ENCODE results near the gene PLXDC2.
A peak's percentile ranks its signal among the peaks of the same experiment; 100 is the strongest.
"Not testable (repeated sequence)": the region's sequence is repeated elsewhere in the genome, so short reads cannot be mapped to it uniquely, and the experiment has no call there.

PLXDC2 gene

DNA sequence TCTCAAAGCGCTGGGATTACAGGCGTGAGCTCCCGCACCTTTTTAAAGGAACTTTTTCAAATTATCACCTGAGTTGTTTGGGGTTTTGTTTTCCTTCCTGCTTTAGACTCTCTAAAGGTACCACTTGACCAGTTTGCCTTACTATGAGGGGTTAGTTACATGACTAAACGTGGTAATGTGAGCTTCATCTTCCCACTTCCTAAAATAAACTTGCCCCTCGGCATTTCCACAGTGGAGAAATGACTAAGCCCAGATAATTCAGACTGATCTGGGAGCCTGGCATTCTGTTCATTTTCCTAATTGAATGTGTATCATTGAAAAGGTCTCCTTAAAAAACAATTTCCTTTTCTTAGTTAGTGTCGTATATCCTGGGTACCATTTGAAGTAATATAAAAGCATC lies 163.4 kb downstream of the PLXDC2 start:
- DNase-seq (ENCODE audit: low spot score) = no peak

DNA sequence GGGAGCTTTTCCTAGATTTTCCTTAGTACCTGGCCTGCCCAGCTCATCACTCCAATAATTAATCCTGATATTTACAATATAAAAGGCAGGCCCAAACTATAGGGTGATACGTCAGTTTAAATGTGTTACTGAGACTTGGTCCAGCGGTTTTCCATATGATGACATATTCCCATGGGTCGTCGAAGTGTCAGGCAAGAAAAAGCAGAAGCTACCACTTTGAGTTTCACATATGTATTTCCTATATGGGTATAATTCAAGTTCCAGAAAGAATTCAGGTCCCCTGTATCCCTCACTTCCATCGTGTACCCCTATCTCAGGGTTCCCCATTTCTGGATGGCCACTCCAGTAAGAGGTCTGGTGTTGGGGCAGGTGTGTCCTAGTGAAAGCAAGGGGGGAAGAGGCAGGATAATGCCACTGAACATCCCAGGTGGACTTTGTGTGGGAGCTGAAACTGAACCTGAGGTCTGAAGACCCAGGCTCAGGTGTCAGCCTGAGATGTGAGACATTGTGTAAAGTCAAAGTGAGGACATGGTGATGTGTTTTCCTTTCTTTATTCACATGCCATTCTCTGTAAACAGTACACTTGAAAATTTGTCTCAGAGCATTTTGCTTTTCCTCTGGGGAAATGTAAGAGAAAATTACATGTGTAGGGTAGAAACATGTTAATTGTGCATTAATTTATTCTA lies 167.8 kb downstream of the PLXDC2 start:
- no peak for DNase-seq (ENCODE audit: low spot score)

DNA sequence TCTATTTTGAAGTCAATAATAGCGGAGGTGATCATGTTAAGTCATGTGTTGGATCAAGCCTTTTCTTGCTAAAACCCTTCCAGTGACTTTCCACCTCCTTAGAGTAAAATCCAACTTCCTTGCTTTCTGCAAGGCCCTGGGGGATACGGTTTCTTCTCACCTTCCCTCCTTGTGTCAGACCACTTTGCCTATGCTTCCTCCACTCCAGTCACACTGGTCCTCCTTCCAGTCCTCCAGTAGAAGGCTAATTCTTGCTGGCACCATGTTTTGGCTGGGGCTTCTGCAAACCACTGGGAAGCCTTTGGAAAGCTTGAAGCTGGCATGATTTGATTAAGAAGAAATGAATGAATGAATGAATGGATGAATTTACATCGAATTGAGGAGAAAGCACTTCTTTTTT lies 169.5 kb downstream of the PLXDC2 start:
- no peak for DNase-seq (ENCODE audit: low spot score)

DNA sequence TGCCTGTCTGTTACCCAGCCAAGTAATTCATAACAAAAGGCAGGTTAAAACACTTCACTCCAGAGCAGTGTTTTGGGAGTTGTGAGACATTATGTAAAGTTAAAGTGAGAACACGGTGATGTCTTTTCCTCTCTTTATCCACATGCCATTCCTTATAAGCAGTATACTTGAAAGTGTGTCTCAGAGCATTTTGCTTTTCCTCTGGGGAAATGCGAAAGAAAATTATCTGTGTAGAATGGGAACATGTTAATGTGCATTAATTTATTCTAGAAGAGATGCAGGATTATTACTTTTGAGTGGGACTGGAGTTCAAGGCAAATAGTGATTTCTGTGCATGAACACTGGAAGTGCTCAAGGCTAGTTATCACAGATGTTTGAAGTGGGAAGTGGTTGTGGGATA lies 170.4 kb downstream of the PLXDC2 start:
- no peak for DNase-seq (ENCODE audit: low spot score)

DNA sequence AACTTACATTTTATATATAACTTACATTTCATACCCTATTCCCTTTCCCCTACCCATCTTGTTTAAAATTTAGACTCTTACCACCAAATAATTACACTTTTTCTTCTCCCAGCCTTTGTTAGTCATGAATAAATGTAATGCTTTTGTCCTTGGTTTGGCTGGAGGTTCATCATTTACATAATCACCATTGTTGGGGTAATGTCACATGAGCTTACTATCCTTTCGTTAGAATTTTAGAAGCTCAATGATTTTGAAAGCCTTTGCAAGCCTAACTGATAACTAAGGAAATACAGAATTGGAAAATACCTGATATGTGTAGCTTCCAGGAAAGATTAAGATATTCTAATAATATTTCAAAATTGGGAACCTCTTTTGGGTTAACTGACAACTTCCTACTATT lies 171.7 kb downstream of the PLXDC2 start:
- DNase-seq (ENCODE audit: low spot score) = no peak

DNA sequence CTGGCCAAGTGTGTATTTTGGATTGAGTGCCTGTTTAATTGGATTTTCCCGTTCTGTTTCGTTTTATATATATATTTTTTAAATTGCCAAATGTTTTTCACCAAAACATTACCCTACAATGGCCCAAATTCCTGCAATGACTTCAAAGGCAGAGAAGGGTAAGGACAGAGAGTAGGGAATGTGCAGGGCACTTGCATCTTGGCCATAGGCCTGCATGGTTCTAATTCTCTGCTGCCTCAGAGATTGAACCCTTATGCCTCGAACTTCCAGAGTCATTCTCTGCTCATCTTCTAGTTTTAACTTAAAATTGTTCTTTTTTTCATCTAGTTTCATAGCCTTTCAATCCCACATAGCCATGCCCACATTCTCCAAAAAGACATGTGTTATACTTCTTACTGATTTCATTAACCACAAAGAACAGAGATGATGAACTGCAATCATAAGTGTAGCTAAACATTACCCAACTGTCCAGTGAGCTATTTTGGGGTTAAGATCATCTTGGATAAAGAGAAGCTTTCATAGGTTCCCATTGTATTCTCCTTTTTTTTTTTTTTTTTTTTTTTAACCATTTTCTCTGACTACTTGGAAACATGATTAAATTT lies 177.6 kb downstream of the PLXDC2 start:
- DNase-seq (ENCODE audit: low spot score) = peak; percentile 81

DNA sequence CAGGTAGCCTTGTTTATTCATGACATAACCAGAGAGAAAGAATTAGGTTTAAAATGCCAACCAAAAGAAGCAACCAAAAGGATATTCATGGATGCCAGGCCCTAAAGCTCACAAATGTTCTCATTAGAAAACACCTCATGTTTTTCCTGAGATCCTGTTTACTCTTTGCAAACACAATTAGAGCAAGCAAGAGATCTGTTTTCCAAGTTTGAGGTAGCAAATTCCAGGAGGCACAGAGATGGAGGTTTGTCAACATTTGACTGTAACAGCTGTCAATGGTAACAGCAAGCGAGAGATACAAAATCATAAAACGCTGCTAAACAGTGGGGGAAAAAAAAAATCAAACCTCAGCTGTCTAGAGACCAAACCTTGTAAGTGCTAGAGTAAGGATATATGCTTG lies 182.2 kb downstream of the PLXDC2 start:
- no peak for DNase-seq (ENCODE audit: low spot score)

DNA sequence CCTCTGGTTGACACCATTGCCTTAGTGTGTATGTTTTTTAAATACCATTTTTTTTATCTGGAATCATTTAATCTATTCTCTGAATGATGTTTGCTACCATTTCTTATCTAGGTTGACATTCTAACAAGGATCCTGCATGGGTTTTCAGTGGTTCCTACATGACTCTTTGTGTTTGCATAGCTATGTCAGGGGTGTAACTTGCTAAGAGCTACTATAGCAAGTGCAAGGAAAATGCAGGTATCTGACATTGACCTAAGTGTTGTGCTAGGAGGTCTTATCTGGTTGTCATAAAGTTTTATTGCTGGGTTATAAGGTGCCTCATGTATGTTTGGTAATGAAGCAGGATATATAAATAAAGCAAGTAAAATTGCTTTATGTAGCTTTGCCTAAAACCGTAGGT lies 183.2 kb downstream of the PLXDC2 start:
- no peak for DNase-seq (ENCODE audit: low spot score)

DNA sequence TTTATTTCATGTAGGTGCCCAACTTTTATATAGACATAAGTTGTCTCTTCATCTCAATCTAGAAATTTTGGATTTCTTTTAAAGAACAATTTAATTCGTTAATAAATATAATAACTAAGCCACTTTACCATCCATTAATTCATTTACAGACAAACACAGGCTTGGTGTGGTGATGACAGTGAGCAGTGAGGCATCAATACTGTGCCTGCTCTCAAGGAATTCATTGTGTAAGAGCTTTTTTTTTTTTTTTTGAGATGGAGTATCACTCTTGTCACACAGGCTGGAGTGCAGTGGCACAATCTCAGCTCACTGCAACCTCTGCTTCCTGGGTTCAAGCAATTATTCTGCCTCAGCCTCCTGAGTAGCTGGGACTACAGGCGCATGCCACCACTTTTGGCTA lies 185.8 kb downstream of the PLXDC2 start:
- DNase-seq (ENCODE audit: low spot score) = peak; percentile 54

DNA sequence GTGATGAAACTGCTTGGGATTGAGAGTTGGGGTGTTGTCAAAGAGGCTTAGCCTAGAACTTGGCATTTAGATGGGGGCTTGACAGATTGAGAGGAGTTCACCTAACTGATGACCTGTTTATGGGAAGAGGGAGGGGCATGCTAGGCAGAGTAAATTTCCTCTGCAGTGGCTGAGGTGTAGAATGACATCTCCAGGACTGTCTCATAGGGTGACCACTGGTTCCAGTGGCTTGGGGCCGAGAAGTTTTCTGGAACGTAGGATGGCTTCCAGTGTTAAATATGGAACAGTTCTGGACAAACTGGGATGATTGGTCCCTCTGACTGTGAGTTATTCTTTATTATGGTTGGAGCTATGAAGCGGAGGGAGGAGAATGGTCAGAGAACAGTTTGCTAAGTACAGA lies 186.4 kb downstream of the PLXDC2 start:
- no peak for DNase-seq (ENCODE audit: low spot score)

DNA sequence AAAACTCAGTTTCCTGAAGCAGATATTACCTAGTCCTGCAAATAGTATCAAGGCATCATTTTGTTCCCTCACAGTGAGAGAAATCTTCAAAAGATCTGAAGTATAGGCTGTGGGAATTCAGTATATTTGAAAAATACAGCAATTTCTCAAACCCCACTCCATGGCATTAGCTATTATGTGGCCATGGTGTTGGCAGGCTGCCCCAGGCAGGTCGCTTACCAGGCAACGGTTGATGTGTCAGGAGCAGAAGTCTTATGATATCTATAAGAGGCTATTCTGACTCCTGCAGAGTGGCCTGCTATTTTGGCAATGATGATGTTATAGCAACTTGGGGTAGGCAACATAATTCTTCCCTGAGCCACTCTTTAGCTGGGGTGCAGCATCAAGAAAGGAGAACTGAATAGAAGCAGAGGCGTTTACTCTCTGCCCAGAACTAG lies 187.9 kb downstream of the PLXDC2 start:
- DNase-seq (ENCODE audit: low spot score) = peak; percentile 60

DNA sequence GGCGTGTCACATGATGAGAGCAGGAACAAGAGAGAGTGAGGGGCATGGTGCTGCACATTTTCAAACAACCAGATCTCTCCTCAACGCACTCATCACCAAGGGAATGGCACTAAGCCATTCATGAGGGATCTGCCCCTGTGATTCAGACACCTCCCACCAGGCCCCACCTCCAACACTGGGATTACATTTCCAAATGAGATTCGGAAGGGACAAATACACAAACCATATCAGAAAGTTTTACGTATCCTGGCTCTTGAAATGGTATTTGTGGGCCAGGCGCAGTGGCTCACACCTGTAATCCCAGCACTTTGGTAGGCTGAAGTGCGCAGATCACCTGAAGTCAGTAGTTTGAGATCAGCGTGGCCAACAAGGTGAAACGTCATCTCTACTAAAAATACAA lies 189.4 kb downstream of the PLXDC2 start:
- DNase-seq (ENCODE audit: low spot score) = no peak

DNA sequence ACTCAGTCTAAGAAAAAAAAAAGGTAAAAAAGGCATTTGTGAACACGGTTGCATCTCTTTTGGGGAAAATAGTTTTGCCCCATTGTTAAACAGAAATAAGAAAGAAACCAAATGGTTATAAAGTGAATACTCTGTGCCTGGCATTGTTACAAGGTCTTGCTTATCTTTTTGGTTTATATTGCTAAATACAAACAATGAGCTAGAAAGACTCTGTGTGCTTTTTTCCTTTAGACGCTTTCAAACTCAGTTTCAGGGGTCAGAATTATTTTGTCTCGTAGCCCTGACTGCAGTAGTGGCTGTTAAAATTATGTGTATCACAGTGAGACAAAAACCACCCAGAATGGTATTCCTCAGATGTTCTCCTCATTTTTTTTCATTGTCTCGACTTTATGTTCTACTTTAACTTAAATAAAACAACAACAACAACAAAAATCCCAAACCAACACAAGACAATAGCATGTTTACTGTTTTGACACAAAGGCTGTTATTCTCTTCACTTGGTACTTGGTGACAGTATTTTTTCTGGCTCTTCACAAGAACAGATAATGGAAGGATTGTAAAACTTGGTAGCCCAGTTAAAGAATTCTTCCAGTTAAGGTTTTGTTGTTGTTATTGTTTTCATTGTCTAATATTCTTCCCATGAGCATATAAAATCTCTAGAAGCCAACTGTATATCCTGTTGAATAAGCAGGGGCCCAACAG lies 190.1 kb downstream of the PLXDC2 start:
- no peak for DNase-seq (ENCODE audit: low spot score)

DNA sequence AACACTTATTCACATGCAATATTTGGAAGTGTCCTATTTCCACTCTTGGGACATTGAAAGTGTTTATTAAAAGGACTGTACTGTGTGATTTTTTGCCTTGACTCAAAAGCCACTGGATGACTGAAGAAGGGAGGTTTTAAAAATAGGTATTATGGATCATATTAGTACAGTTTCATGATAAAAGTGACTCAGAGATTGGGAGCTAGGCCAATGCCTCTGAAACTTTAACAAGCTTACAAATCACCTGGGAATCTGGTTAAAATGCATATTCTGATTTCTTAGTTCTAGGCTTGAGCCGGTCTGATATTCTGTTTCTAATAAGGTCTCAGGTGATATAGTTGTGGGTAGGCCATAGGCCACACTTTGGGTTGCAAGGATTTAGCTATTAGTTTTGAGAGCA lies 191.2 kb downstream of the PLXDC2 start:
- no peak for DNase-seq (ENCODE audit: low spot score)

DNA sequence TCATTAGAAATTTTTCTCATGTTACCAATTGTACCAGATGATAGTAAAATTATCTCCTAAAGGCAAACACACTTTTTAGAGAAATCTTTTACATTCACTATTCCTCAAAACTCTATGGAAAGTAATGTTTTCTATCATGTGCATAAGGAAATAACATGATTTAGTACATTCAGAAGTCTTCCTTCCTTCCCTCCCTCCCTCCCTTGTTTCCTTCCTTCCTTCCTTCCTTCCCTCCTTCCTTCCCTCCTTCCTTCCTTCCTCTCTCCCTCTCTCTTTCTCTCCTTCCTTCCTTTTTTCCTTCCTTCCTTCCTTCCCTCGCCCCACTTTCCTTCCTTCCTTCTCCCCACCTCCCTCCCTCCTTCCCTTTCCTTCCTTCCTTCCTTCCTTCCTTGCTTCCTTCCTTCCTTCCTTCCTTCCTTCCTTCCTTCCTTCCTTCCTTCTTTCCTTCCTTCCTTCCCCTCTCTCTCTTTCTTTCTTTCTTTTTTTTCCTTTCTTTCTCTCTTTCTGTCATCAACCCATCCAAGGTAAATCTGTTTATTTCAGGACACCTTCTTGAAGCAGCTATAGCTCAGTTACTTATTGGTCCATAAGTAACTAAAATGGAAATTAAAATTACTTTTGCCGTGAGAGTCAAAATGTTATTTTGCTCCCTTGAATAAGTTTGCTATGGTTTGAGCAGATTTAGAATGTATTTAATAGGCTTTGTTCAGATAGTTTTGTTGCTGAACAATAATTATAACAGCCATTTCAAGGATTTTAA lies 197.9 kb downstream of the PLXDC2 start:
- no peak for DNase-seq (ENCODE audit: low spot score)

DNA sequence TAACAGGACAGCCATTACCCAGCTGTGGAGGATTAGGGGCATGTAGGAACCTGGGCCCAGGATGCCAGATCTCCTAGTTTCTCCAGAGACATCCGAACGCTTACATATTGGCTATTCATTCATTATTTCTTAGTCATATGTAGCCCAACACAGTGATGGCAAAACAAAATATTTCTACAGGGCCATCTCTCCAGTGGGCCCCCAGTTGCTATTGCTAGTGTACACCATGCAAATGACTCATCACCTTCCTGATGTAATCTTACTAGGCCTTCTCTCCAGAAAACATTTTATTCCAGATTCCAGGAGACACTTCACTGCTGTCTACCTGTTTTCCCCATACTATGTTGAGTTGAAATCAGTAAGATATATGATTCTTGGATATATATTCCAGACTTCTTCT lies 201.7 kb downstream of the PLXDC2 start:
- DNase-seq (ENCODE audit: low spot score) = peak; percentile 39

DNA sequence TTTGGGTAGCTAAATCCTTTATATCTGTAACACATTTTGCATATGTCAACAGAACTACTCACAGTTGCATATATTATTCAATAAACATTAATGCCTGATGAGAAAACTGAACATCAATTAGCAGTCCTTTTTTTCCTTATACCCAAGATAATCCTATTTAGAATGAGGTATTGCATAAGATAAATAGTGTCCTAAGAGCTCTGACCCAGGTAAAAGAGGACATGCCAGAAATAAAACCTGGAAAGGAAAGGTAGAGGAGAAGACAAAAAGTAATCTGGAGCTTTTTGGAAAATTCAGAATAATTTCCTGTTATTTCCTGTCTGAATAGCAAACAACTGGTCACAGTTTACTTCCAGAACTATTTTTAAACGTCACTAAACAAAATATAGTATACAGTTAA lies 204.4 kb downstream of the PLXDC2 start:
- DNase-seq (ENCODE audit: low spot score) = no peak

DNA sequence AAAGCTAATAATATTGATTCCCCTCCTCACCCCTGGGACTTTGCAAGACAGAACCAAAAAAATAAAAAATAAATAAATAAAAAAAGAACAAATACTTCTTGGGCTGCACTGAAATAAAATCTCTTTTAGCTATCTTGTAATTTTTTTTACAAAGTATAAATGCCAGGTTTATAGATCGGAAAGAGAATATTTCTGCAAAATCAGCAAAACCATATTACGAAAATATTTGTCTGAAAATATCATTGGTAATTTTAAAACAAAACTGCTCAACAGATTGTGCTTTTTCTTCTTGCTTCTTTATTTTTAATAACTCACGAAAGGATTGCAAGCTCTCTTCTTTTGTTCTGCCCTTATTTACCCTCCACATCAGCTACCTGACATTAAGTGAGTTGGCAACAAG lies 213.3 kb downstream of the PLXDC2 start:
- no peak for DNase-seq (ENCODE audit: low spot score)

DNA sequence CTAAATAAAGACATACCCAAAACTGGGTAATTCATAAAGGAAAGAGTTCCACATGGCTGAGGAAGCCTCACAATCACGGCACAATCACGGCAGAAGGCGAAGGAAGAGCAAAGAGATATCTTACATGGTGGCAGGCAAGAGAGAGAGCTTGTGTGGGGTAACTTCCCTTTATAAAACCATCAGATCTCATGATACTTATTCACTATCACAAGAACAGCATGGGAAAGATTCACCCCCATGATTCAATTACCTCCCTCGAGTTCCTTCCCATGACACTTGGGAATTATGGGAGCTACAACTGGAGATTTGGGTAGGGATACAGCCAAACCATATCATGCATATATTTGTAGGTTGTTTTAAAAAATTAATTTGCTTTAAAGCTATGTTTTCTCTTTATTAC lies 217.2 kb downstream of the PLXDC2 start:
- DNase-seq (ENCODE audit: low spot score) = no peak

DNA sequence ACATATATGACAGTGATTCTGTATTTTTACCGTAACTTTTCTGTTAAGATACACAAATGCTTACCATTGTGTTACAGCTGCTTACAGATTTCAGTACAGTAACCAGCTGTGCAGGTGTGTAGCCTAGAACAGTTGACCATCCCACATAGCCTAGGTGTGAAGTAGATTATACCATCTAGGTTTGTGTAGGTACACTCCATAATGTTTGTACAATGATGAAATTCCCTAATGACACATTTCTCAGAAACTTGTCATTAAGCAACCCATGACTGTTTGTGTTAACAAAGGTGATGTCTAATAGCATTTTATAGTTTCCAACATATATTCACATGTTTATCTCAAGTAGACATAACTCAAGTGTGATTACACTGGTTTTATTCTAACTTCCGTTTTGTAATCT lies 218.5 kb downstream of the PLXDC2 start:
- DNase-seq (ENCODE audit: low spot score) = no peak

DNA sequence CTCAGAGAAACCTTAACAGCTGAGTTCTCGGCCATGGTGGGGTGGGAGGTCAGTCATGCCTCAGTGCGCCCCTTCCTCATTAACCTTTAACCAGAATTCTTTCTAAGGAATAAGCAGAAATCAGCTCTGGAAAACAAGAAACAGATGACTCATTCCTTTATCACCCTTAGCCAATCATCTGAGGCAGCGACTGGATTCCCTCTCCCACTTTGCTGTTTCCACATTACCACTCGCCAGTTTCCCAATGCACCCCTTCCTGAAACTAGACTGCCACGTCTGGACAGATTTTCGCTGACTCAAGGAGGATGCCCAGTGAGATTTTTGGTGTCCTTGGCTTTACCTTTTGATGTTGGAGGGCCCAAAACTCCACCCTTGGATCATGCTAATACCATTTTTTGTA lies 223.8 kb downstream of the PLXDC2 start:
- peak; percentile 85 for DNase-seq (ENCODE audit: low spot score)

DNA sequence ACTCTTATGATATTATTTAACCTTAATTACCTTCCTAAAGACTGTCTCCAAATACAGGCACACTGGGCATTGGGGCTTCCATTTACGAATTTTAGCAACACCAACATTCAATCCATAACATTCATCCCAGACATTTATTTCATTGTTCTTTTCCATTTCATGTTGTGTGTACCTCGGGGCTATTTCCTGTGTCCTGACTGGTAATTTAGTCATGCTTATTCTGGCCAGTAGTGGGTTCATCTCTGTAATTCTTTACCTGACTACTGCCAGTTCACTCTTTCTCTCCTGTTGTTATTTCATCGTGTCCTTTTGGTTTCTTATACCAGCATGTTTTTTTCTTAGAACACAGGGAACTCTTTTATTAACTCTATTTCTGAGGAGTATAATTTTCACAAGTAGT lies 225.7 kb downstream of the PLXDC2 start:
- DNase-seq (ENCODE audit: low spot score) = peak; percentile 3

DNA sequence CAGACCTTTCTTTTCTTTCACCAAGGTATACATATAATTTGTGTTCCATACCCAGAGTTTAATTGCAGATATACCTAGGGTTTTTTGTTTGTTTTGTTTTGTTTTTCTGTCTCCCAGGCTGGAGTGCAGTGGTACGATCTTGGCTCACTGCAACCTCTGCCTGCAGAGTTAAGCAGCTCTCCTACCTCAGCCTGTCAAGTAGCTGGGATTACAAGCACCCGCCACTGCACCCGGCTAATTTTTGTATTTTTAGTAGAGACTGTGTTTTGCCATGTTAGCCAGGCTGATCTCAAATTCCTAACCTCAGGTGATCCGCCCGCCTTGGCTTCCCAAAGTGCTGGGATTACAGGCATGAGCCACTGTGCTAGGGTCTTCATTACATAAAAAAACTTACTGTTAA lies 228.9 kb downstream of the PLXDC2 start:
- DNase-seq (ENCODE audit: low spot score) = not testable (repeated sequence)

Measured in kidney tubule cell (primary cell).